ENCODE results near the gene PLCB1.

Gene PLCB1

GRCh38 chr20:8860011-8860495 lies 728.0 kb downstream of the PLCB1 start:
- no peaks in the 10 kb centered on the region for H3K27me3 ChIP-seq (ENCODE audit: insufficient read depth, low read length)
- H3K36me3 ChIP-seq (ENCODE audit: insufficient read depth, low read length) = no peaks in the 10 kb centered on the region
- peak overlapping the region; percentile 11 for H2AFZ ChIP-seq (ENCODE audit: low read length, unreplicated experiment)
- H3K4me1 ChIP-seq (ENCODE audit: control insufficient read depth, insufficient read depth, low read length, unreplicated experiment) = peaks cover 23% of the 10 kb centered on the region
- peak overlapping the region; percentile 49 for H3K27ac ChIP-seq (ENCODE audit: low read depth, low read length)
- H3K4me3 ChIP-seq (ENCODE audit: low read depth, low read length) = 0 out of 2 replicates have a peak overlapping the region, but pooled peaks have one; percentile 8
- H3K79me2 ChIP-seq (ENCODE audit: control insufficient read depth, insufficient read depth, low read length, unreplicated experiment) = no peaks in the 10 kb centered on the region

- Histone ChIP-seq H3K4me1 (ENCODE audit: control insufficient read depth, insufficient read depth, low read length, unreplicated experiment) (peaks cover 15% of the 10 kb centered on the region), H3K36me3 (ENCODE audit: insufficient read depth, low read length) (no peaks in the 10 kb centered on the region), H3K27ac (ENCODE audit: low read depth, low read length) (no peak overlapping the region), H2AFZ (ENCODE audit: low read length, unreplicated experiment) (no peak overlapping the region), H3K79me2 (ENCODE audit: control insufficient read depth, insufficient read depth, low read length, unreplicated experiment) (no peaks in the 10 kb centered on the region), H3K27me3 (ENCODE audit: insufficient read depth, low read length) (no peaks in the 10 kb centered on the region), H3K4me3 (ENCODE audit: low read depth, low read length) (no peak overlapping the region)
Measured at GRCh38 chr20:8862092-8862491, 730.0 kb downstream of the PLCB1 start.

GRCh38 chr20:8865636-8866035 lies 733.6 kb downstream of the PLCB1 start:
- no peaks in the 10 kb centered on the region for H3K27me3 ChIP-seq (ENCODE audit: insufficient read depth, low read length)

GRCh38 chr20:8867038-8867740 lies 735.1 kb downstream of the PLCB1 start:
- no peak overlapping the region for H3K4me3 ChIP-seq (ENCODE audit: low read depth, low read length)
- no peak overlapping the region for H3K27ac ChIP-seq (ENCODE audit: low read depth, low read length)
- H3K27me3 ChIP-seq (ENCODE audit: insufficient read depth, low read length) = no peaks in the 10 kb centered on the region
- no peaks in the 10 kb centered on the region for H3K4me1 ChIP-seq (ENCODE audit: control insufficient read depth, insufficient read depth, low read length, unreplicated experiment)
- H2AFZ ChIP-seq (ENCODE audit: low read length, unreplicated experiment) = no peak overlapping the region
- H3K36me3 ChIP-seq (ENCODE audit: insufficient read depth, low read length) = no peaks in the 10 kb centered on the region
- H3K79me2 ChIP-seq (ENCODE audit: control insufficient read depth, insufficient read depth, low read length, unreplicated experiment) = no peaks in the 10 kb centered on the region

More at GRCh38 chr20:8865636-8866035, 733.6 kb downstream of the PLCB1 start:
- Histone ChIP-seq H3K27ac (ENCODE audit: low read depth, low read length) (no peak overlapping the region), H3K79me2 (ENCODE audit: control insufficient read depth, insufficient read depth, low read length, unreplicated experiment) (no peaks in the 10 kb centered on the region), H3K36me3 (ENCODE audit: insufficient read depth, low read length) (no peaks in the 10 kb centered on the region), H3K4me3 (ENCODE audit: low read depth, low read length) (no peak overlapping the region), H2AFZ (ENCODE audit: low read length, unreplicated experiment) (no peak overlapping the region), H3K4me1 (ENCODE audit: control insufficient read depth, insufficient read depth, low read length, unreplicated experiment) (peaks cover 6% of the 10 kb centered on the region)

- Histone ChIP-seq H3K36me3 (ENCODE audit: insufficient read depth, low read length) (no peaks in the 10 kb centered on the region), H3K4me1 (ENCODE audit: control insufficient read depth, insufficient read depth, low read length, unreplicated experiment) (peaks cover 7% of the 10 kb centered on the region), H3K27me3 (ENCODE audit: insufficient read depth, low read length) (no peaks in the 10 kb centered on the region), H2AFZ (ENCODE audit: low read length, unreplicated experiment) (no peak overlapping the region), H3K27ac (ENCODE audit: low read depth, low read length) (no peak overlapping the region), H3K4me3 (ENCODE audit: low read depth, low read length) (no peak overlapping the region), H3K79me2 (ENCODE audit: control insufficient read depth, insufficient read depth, low read length, unreplicated experiment) (no peaks in the 10 kb centered on the region)
Measured at GRCh38 chr20:8870652-8871051, 738.6 kb downstream of the PLCB1 start.

- H3K4me1 ChIP-seq (ENCODE audit: control insufficient read depth, insufficient read depth, low read length, unreplicated experiment) = peaks cover 9% of the 10 kb centered on the region
- peak overlapping the region; percentile 48 for H2AFZ ChIP-seq (ENCODE audit: low read length, unreplicated experiment)
- no peaks in the 10 kb centered on the region for H3K36me3 ChIP-seq (ENCODE audit: insufficient read depth, low read length)
- H3K27me3 ChIP-seq (ENCODE audit: insufficient read depth, low read length) = no peaks in the 10 kb centered on the region
- no peak overlapping the region for H3K4me3 ChIP-seq (ENCODE audit: low read depth, low read length)
- no peak overlapping the region for H3K27ac ChIP-seq (ENCODE audit: low read depth, low read length)
- H3K79me2 ChIP-seq (ENCODE audit: control insufficient read depth, insufficient read depth, low read length, unreplicated experiment) = no peaks in the 10 kb centered on the region
Measured at GRCh38 chr20:8874437-8874836, 742.4 kb downstream of the PLCB1 start.

- peaks cover 9% of the 10 kb centered on the region for H3K4me1 ChIP-seq (ENCODE audit: control insufficient read depth, insufficient read depth, low read length, unreplicated experiment)
- no peaks in the 10 kb centered on the region for H3K36me3 ChIP-seq (ENCODE audit: insufficient read depth, low read length)
- no peak overlapping the region for H3K27ac ChIP-seq (ENCODE audit: low read depth, low read length)
- H2AFZ ChIP-seq (ENCODE audit: low read length, unreplicated experiment) = peak overlapping the region; percentile 3
- no peak overlapping the region for H3K4me3 ChIP-seq (ENCODE audit: low read depth, low read length)
- no peaks in the 10 kb centered on the region for H3K27me3 ChIP-seq (ENCODE audit: insufficient read depth, low read length)
- H3K79me2 ChIP-seq (ENCODE audit: control insufficient read depth, insufficient read depth, low read length, unreplicated experiment) = no peaks in the 10 kb centered on the region
Measured at GRCh38 chr20:8875586-8875985, 743.5 kb downstream of the PLCB1 start.

- H3K36me3 ChIP-seq (ENCODE audit: insufficient read depth, low read length) = no peaks in the 10 kb centered on the region
- H3K4me1 ChIP-seq (ENCODE audit: control insufficient read depth, insufficient read depth, low read length, unreplicated experiment) = peaks cover 9% of the 10 kb centered on the region
- H3K27ac ChIP-seq (ENCODE audit: low read depth, low read length) = no peak overlapping the region
- H3K27me3 ChIP-seq (ENCODE audit: insufficient read depth, low read length) = no peaks in the 10 kb centered on the region
- H2AFZ ChIP-seq (ENCODE audit: low read length, unreplicated experiment) = no peak overlapping the region
- H3K4me3 ChIP-seq (ENCODE audit: low read depth, low read length) = no peak overlapping the region
- no peaks in the 10 kb centered on the region for H3K79me2 ChIP-seq (ENCODE audit: control insufficient read depth, insufficient read depth, low read length, unreplicated experiment)
Measured at GRCh38 chr20:8876366-8876765, 744.3 kb downstream of the PLCB1 start.

GRCh38 chr20:8877294-8877693 lies 745.2 kb downstream of the PLCB1 start:
- no peak overlapping the region for H2AFZ ChIP-seq (ENCODE audit: low read length, unreplicated experiment)
- H3K36me3 ChIP-seq (ENCODE audit: insufficient read depth, low read length) = no peaks in the 10 kb centered on the region
- no peaks in the 10 kb centered on the region for H3K27me3 ChIP-seq (ENCODE audit: insufficient read depth, low read length)
- H3K79me2 ChIP-seq (ENCODE audit: control insufficient read depth, insufficient read depth, low read length, unreplicated experiment) = no peaks in the 10 kb centered on the region
- no peak overlapping the region for H3K27ac ChIP-seq (ENCODE audit: low read depth, low read length)
- no peak overlapping the region for H3K4me3 ChIP-seq (ENCODE audit: low read depth, low read length)
- H3K4me1 ChIP-seq (ENCODE audit: control insufficient read depth, insufficient read depth, low read length, unreplicated experiment) = peaks cover 9% of the 10 kb centered on the region

- no peaks in the 10 kb centered on the region for H3K36me3 ChIP-seq (ENCODE audit: insufficient read depth, low read length)
- no peaks in the 10 kb centered on the region for H3K79me2 ChIP-seq (ENCODE audit: control insufficient read depth, insufficient read depth, low read length, unreplicated experiment)
- no peaks in the 10 kb centered on the region for H3K27me3 ChIP-seq (ENCODE audit: insufficient read depth, low read length)
- H2AFZ ChIP-seq (ENCODE audit: low read length, unreplicated experiment) = no peak overlapping the region
- H3K27ac ChIP-seq (ENCODE audit: low read depth, low read length) = no peak overlapping the region
- H3K4me1 ChIP-seq (ENCODE audit: control insufficient read depth, insufficient read depth, low read length, unreplicated experiment) = peaks cover 5% of the 10 kb centered on the region
- H3K4me3 ChIP-seq (ENCODE audit: low read depth, low read length) = no peak overlapping the region
Measured at GRCh38 chr20:8879669-8880068, 747.6 kb downstream of the PLCB1 start.

GRCh38 chr20:8880085-8880853 lies 748.2 kb downstream of the PLCB1 start:
- Histone ChIP-seq H3K27ac (ENCODE audit: low read depth, low read length) (no peak overlapping the region), H3K4me3 (ENCODE audit: low read depth, low read length) (no peak overlapping the region), H3K4me1 (ENCODE audit: control insufficient read depth, insufficient read depth, low read length, unreplicated experiment) (peaks cover 4% of the 10 kb centered on the region), H3K36me3 (ENCODE audit: insufficient read depth, low read length) (no peaks in the 10 kb centered on the region), H3K79me2 (ENCODE audit: control insufficient read depth, insufficient read depth, low read length, unreplicated experiment) (no peaks in the 10 kb centered on the region), H2AFZ (ENCODE audit: low read length, unreplicated experiment) (no peak overlapping the region), H3K27me3 (ENCODE audit: insufficient read depth, low read length) (no peaks in the 10 kb centered on the region)

Measured in ACC112 (cell line).